ENCODE results near the gene STARD3NL. TPM values are rescaled to one million over a fixed set of nuclear protein-coding genes. Genes with fewer than 3 reads are reported as not detected.

STARD3NL gene
- total RNA-seq, 1 experiment from 2014 or later, result 37.4 TPM

GRCh38 chr7:38276096-38276877 lies 98.2 kb downstream of the STARD3NL start:
- Histone ChIP-seq H4K20me1 (ENCODE audit: low read length) (no peaks in the 10 kb centered on the region), H3K79me2 (ENCODE audit: low read length) (no peaks in the 10 kb centered on the region), H3K4me1 (ENCODE audit: insufficient read depth, low read length) (no peaks in the 10 kb centered on the region), H3K4me2 (ENCODE audit: low read length) (no peak overlapping the region), H3F3A (ENCODE audit: low read length, unreplicated experiment) (no peaks in the 10 kb centered on the region), H3K27ac (ENCODE audit: low read length) (no peak overlapping the region), H3K9me2 (replicated peaks; ENCODE audit: low read length) (no peaks in the 10 kb centered on the region), H3K36me3 (ENCODE audit: low read depth, low read length) (no peaks in the 10 kb centered on the region), H2AFZ (ENCODE audit: low read length) (no peak overlapping the region), H3K9me3 (ENCODE audit: low read length) (no peaks in the 10 kb centered on the region), H3K9ac (ENCODE audit: low read length) (no peak overlapping the region), H3K27me3 (ENCODE audit: low read length) (peaks cover 86% of the 10 kb centered on the region), H3K4me3 (ENCODE audit: low read length) (no peak overlapping the region)
- POLR2A ChIA-PET (ENCODE audit: unreplicated experiment), result no interaction called here
- intact Hi-C loops (cut with micrococcal nuclease), result no loop called here
- TF ChIP-seq EZH2 (IDR thresholded peaks at IDR 0.05; ENCODE audit: low read length, unreplicated experiment) (no peak), CTCF (conservative IDR thresholded peaks at IDR 0.05; ENCODE audit: low read depth, low read length) (no peak), EZH2phosphoT487 (IDR thresholded peaks at IDR 0.05; ENCODE audit: borderline replicate concordance, low read length) (no peak)
- no TSS peak for BruUV-seq (replicated peaks)
- DNase-seq, result no peak
- CTCF ChIA-PET, result no interaction called here
- ATAC-seq, result no peak

- Histone ChIP-seq H2AFZ (ENCODE audit: low read length) (no peak overlapping the region), H3K9me3 (ENCODE audit: low read length) (no peaks in the 10 kb centered on the region), H3K27ac (ENCODE audit: low read length) (no peak overlapping the region), H3K4me2 (ENCODE audit: low read length) (no peak overlapping the region), H3K27me3 (ENCODE audit: low read length) (peaks cover 86% of the 10 kb centered on the region), H3K9ac (ENCODE audit: low read length) (no peak overlapping the region), H4K20me1 (ENCODE audit: low read length) (no peaks in the 10 kb centered on the region), H3K4me3 (ENCODE audit: low read length) (no peak overlapping the region), H3K79me2 (ENCODE audit: low read length) (no peaks in the 10 kb centered on the region), H3K4me1 (ENCODE audit: insufficient read depth, low read length) (no peaks in the 10 kb centered on the region), H3F3A (ENCODE audit: low read length, unreplicated experiment) (no peaks in the 10 kb centered on the region), H3K9me2 (replicated peaks; ENCODE audit: low read length) (no peaks in the 10 kb centered on the region), H3K36me3 (ENCODE audit: low read depth, low read length) (no peaks in the 10 kb centered on the region)
- no peak for ATAC-seq
- intact Hi-C loops (cut with micrococcal nuclease), result no loop called here
- BruUV-seq (replicated peaks), result no TSS peak
- peak; percentile 4 for DNase-seq
- POLR2A ChIA-PET (ENCODE audit: unreplicated experiment), result no interaction called here
- CTCF ChIA-PET, result no interaction called here
- TF ChIP-seq CTCF (conservative IDR thresholded peaks at IDR 0.05; ENCODE audit: low read depth, low read length), result no peak
- TF ChIP-seq EZH2phosphoT487 (IDR thresholded peaks at IDR 0.05; ENCODE audit: borderline replicate concordance, low read length), result no peak
- TF ChIP-seq EZH2 (IDR thresholded peaks at IDR 0.05; ENCODE audit: low read length, unreplicated experiment), result no peak
These were observed 102.0 kb downstream of the STARD3NL start for GRCh38 chr7:38280000-38280399.
